HCT116 (cell line): ENCODE data around the gene ACSM6. TPM values are rescaled to one million over a fixed set of nuclear protein-coding genes. Genes with fewer than 3 reads are reported as not detected.
A peak's percentile ranks its signal among the peaks of the same experiment; 100 is the strongest.

Experiments used
- ATAC-seq: fragments of 200-7000 bp; cut with Tn5 transposase; 2 replicates; pipeline ENCODE4 v1.9.1; 2020; ENCODE audit warnings: mild to moderate bottlenecking, moderate library complexity
- BruUV-seq: library from RNA; stranded (reverse); fragments of 400-500 nt; replicated peaks from 2 replicates; lab custom pipeline; 2021; lab: Mats Ljungman, UMichigan
- CTCF ChIA-PET: fragments of 300-600 bp; sonication (Branson Sonifier 250); formaldehyde crosslinking; loops from one replicate; lab custom pipeline; 2021; ENCODE audit warnings: antibody characterized with exemption; lab: Charles Lee
- POLR2A ChIA-PET: fragments of 300-600, 350-600 bp; sonication (Branson Sonifier 250); formaldehyde crosslinking; loops from one replicate; lab custom pipeline; 2021; ENCODE audit warnings: antibody characterized with exemption; lab: Charles Lee
- RAD21 ChIA-PET, 2 experiments: fragments of 300-600 bp; sonication (Branson Sonifier 250); formaldehyde crosslinking; loops; one replicate each; lab custom pipeline; 2023; ENCODE audit warnings: low total read pairs in 2 of 2; ENCODE audit not compliant: uncharacterized antibody in 2 of 2, unreplicated experiment in 2 of 2, low non-redundant PET in 1 of 2; lab: Charles Lee
- DNase-seq: peaks from one replicate; pipeline ENCODE4 v3.0.0-alpha.2; 2010; ENCODE audit warnings: low read depth, low spot score
- H2AFZ ChIP-seq: fragments of 200-600 bp; shearing (Covaris generic), sonication (generic); 2 replicates; pipeline ENCODE4 v1.6.1; 2017; ENCODE audit warnings: low read depth, mixed run types, mixed read lengths, antibody characterized with exemption, low read length; ENCODE audit not compliant: poor library complexity, severe bottlenecking
- H3K27ac ChIP-seq: 2 replicates; pipeline ENCODE4 v1.5.1; 2012; ENCODE audit warnings: low read depth, low read length
- H3K27me3 ChIP-seq: fragments of 200-600 bp; sonication (generic); 2 replicates; pipeline ENCODE4 v1.6.1; 2016; ENCODE audit warnings: mixed run types, low read length, mixed read lengths; ENCODE audit not compliant: insufficient read depth
- H3K36me3 ChIP-seq, 2 experiments: fragments of 200-500 bp in 1 of 2; fragments of 200-600 bp in 1 of 2; sonication (Bioruptor generic) in 1 of 2; sonication (generic) in 1 of 2; 2 replicates each; pipeline versions ENCODE4 v1.5.1 to v1.6.1; 2014 to 2016; ENCODE audit warnings: low read length in 2 of 2, inconsistent platforms in 1 of 2, mixed read lengths in 1 of 2, mixed run types in 1 of 2; ENCODE audit not compliant: insufficient read depth in 2 of 2, control insufficient read depth in 1 of 2
- H3K4me1 ChIP-seq, 2 experiments: fragments of 200-600 bp in 1 of 2; sonication (generic) in 1 of 2; 2 replicates each; pipeline versions ENCODE4 v1.5.1 to v1.6.1; 2012 to 2017; ENCODE audit warnings: low read length in 2 of 2, inconsistent platforms in 1 of 2, mild to moderate bottlenecking in 1 of 2, mixed read lengths in 1 of 2, mixed run types in 1 of 2, moderate library complexity in 1 of 2; ENCODE audit not compliant: insufficient read depth in 2 of 2, control insufficient read depth in 1 of 2
- H3K4me2 ChIP-seq: fragments of 200-600 bp; sonication (generic); 2 replicates; pipeline ENCODE4 v1.6.1; 2017; ENCODE audit warnings: mixed run types, low read length, mixed read lengths
- H3K4me3 ChIP-seq, 2 experiments: fragments of 200-600 bp in 1 of 2; sonication (generic) in 1 of 2; replicated peaks in 1 of 2; 2 replicates each; pipeline ENCODE4 v1.5.1; 2011 to 2016; ENCODE audit warnings: low read length in 2 of 2, control low read depth in 1 of 2, low read depth in 1 of 2, mild to moderate bottlenecking in 1 of 2, mixed read lengths in 1 of 2, mixed run types in 1 of 2
- H3K79me2 ChIP-seq: fragments of 200-600 bp; sonication (generic); 2 replicates; pipeline ENCODE4 v1.6.1; 2017; ENCODE audit warnings: mild to moderate bottlenecking, mixed run types, low read length, moderate library complexity, mixed read lengths; ENCODE audit not compliant: insufficient read depth
- H3K9ac ChIP-seq: fragments of 200-600 bp; sonication (generic); 2 replicates; pipeline ENCODE4 v1.6.1; 2016; ENCODE audit warnings: low read length, mixed read lengths
- H3K9me2 ChIP-seq: fragments of 200-600 bp; sonication (generic), shearing (Covaris generic); 2 replicates; pipeline ENCODE4 v1.6.1; 2017; ENCODE audit warnings: mixed run types, mild to moderate bottlenecking, moderate library complexity; ENCODE audit not compliant: insufficient read depth
- H3K9me3 ChIP-seq, 2 experiments: fragments of 200-500 bp in 1 of 2; fragments of 200-600 bp in 1 of 2; sonication (Bioruptor generic) in 1 of 2; sonication (generic) in 1 of 2; 2 replicates each; pipeline ENCODE4 v1.6.1; 2014 to 2017; ENCODE audit warnings: low read length in 2 of 2, mixed read lengths in 2 of 2, inconsistent platforms in 1 of 2, low read depth in 1 of 2, mild to moderate bottlenecking in 1 of 2, mixed run types in 1 of 2, moderate library complexity in 1 of 2; ENCODE audit not compliant: control insufficient read depth in 1 of 2, insufficient read depth in 1 of 2
- H4K20me1 ChIP-seq: fragments of 200-600 bp; sonication (generic), shearing (Covaris generic); 2 replicates; pipeline ENCODE4 v1.6.1; 2017; ENCODE audit warnings: mixed run types, mild to moderate bottlenecking, moderate library complexity; ENCODE audit not compliant: insufficient read depth
- CTCF ChIP-seq, 3 experiments: fragments of 200-600 bp in 1 of 3; sonication (generic) in 1 of 3; IDR thresholded peaks in 2 of 3; conservative IDR thresholded peaks in 1 of 3; 2 replicates each; pipeline ENCODE4 v1.5.1; 2012 to 2017; ENCODE audit warnings: low read depth in 2 of 3, low read length in 2 of 3, antibody characterized with exemption in 1 of 3, borderline replicate concordance in 1 of 3, control low read depth in 1 of 3, mild to moderate bottlenecking in 1 of 3, mixed read lengths in 1 of 3, mixed run types in 1 of 3, moderate library complexity in 1 of 3; ENCODE audit not compliant: insufficient read depth in 1 of 3
- EGR1 ChIP-seq: IDR thresholded peaks from 2 replicates; pipeline ENCODE4 v1.6.1; 2012; ENCODE audit warnings: low read depth
- EZH2phosphoT487 ChIP-seq: fragments of 200-600 bp; IDR thresholded peaks from 2 replicates; pipeline ENCODE4 v1.6.1; 2018; ENCODE audit warnings: antibody characterized with exemption, borderline replicate concordance
- POLR2A ChIP-seq: IDR thresholded peaks from 2 replicates; pipeline ENCODE4 v1.7.0; 2011; ENCODE audit warnings: borderline replicate concordance; ENCODE audit not compliant: insufficient read depth, insufficient read length; ENCODE audit errors: extremely low read depth
- RAD21 ChIP-seq: IDR thresholded peaks from 2 replicates; pipeline ENCODE4 v1.6.1; 2012; ENCODE audit warnings: low read depth, mild to moderate bottlenecking
- SIN3A ChIP-seq: IDR thresholded peaks from 2 replicates; pipeline ENCODE4 v1.6.1; 2012; ENCODE audit warnings: low read depth
- SRF ChIP-seq: IDR thresholded peaks from 2 replicates; pipeline ENCODE4 v1.6.1; 2012; ENCODE audit warnings: low read depth
- TCF7L2 ChIP-seq: IDR thresholded peaks from 2 replicates; pipeline ENCODE4 v1.7.0; 2011; ENCODE audit warnings: borderline replicate concordance, inconsistent platforms; ENCODE audit not compliant: insufficient read depth, insufficient read length; ENCODE audit errors: extremely low read depth
- YY1 ChIP-seq: IDR thresholded peaks from 2 replicates; pipeline ENCODE4 v1.6.1; 2011; ENCODE audit warnings: low read length, low read depth, moderate library complexity, mild to moderate bottlenecking; ENCODE audit not compliant: insufficient replicate concordance; ENCODE audit errors: extremely low read depth
- ZNF274 ChIP-seq: fragments of 200-500 bp; sonication (Bioruptor generic); IDR thresholded peaks from 2 replicates; pipeline ENCODE4 v1.6.1; 2014; ENCODE audit warnings: mild to moderate bottlenecking, low read depth, low read length, inconsistent platforms
- intact Hi-C: fragments of 100-400 bp; cut with micrococcal nuclease; formaldehyde crosslinking; loops from 2 replicates; pipeline ENCODE4 v1.10.0; 2022
- total RNA-seq: library from RNA; stranded (reverse); gene quantifications from one replicate; pipeline ENCODE4 v1.2.1, GENCODE V29; 2021; ENCODE audit not compliant: unreplicated experiment
- TF ChIP-seq, protein P1 (sequence below): IDR thresholded peaks from 2 replicates; pipeline ENCODE4 v1.6.1; 2012

Gene ACSM6
- total RNA-seq, 1 experiment from 2014 or later = not detected

- Histone ChIP-seq H3K4me2 (no peak overlapping the region), H3K9me3 (no peaks in the 10 kb centered on the region), H3K79me2 (no peaks in the 10 kb centered on the region), H3K9me2 (no peaks in the 10 kb centered on the region), H3K9ac (no peak overlapping the region), H2AFZ (no peak overlapping the region), H3K27me3 (no peaks in the 10 kb centered on the region), H3K27ac (no peak overlapping the region), H4K20me1 (no peaks in the 10 kb centered on the region), H3K4me3 (no peak overlapping the region), H3K36me3 (0 out of 4 replicates have a peak, but pooled peaks cover 5 to 6% of the 10 kb centered on the region in 2 experiments), H3K4me1 (peaks cover 3 to 19% of the 10 kb centered on the region in 2 experiments; a peak in 3 of 4 replicates)
- ATAC-seq (peak; percentile 83), DNase-seq (no peak)
- POLR2A ChIA-PET = interaction anchor here (0.6 kb wide), 1 partner anchor 122 kb away, joined by 3 read pairs; no protein-coding TSS in a partner anchor
- no TSS peak for BruUV-seq
- intact Hi-C loops = loop anchor here (1.0 kb wide), 5 partner anchors 34 to 612 kb away; no protein-coding TSS in a partner anchor
- TF ChIP-seq RAD21 = peak; percentile 89
- TF ChIP-seq ZNF274 = no peak
- TF ChIP-seq CTCF (IDR thresholded peaks at IDR 0.05 in 2 of 3, conservative IDR thresholded peaks at IDR 0.05 in 1 of 3; ENCODE audit: borderline replicate concordance in 1 of 3, insufficient read depth in 1 of 3, low read depth in 2 of 3, low read length in 2 of 3) = peak; percentile 68 to 91 (median 82)
- CTCF ChIA-PET = interaction anchor here (0.6 to 3.7 kb wide), 22 partner anchors 8 to 1421 kb away, joined by 3 to 42 read pairs (median 4); no protein-coding TSS in a partner anchor
- RAD21 ChIA-PET = interaction anchor here (0.6 to 1.7 kb wide), 7 partner anchors 41 to 120 kb away, joined by 3 to 9 read pairs (median 5); no protein-coding TSS in a partner anchor
These were observed 48.7 kb downstream of the ACSM6 start for GRCh38 chr10:95242581-95243317.

DNA sequence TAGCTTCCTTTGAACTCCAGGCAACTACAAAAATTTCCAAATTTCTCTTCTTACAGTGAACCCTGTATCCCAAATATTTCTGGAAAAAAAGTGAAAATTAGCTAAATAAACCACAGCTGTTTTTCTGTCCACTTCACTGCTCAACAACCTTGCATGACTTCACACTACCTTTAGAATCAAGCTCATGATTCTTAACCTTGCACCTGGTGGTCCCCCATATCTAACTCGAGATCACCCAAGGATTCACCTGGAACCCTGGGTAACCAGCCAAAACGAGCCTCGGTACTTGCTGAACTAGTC is 49.2 kb downstream of the ACSM6 start:
- peaks cover 0 to 17% of the 10 kb centered on the region in 2 experiments; a peak in 1 of 4 replicates for H3K4me1 ChIP-seq
- ATAC-seq (no peak), DNase-seq (no peak)
- intact Hi-C loops = loop anchor here (1.0 kb wide), 5 partner anchors 35 to 613 kb away; no protein-coding TSS in a partner anchor
- no peaks in the 10 kb centered on the region for H3K79me2 ChIP-seq
- H3K9me3 ChIP-seq = no peaks in the 10 kb centered on the region
- no peak overlapping the region for H3K4me3 ChIP-seq
- no peak overlapping the region for H2AFZ ChIP-seq
- no TSS peak for BruUV-seq
- ChIA-PET POLR2A (interaction anchor here (0.6 kb wide), 1 partner anchor 122 kb away, joined by 3 read pairs; no protein-coding TSS in a partner anchor), CTCF (interaction anchor here (0.9 to 3.7 kb wide), 20 partner anchors 9 to 1422 kb away, joined by 3 to 42 read pairs (median 5); no protein-coding TSS in a partner anchor), RAD21 (interaction anchor here (0.6 to 1.7 kb wide), 7 partner anchors 41 to 120 kb away, joined by 3 to 9 read pairs (median 5); no protein-coding TSS in a partner anchor)
- H3K27ac ChIP-seq = no peak overlapping the region
- no peaks in the 10 kb centered on the region for H4K20me1 ChIP-seq
- H3K9me2 ChIP-seq = no peaks in the 10 kb centered on the region
- no peak overlapping the region for H3K9ac ChIP-seq
- no peaks in the 10 kb centered on the region for H3K27me3 ChIP-seq
- H3K4me2 ChIP-seq = no peak overlapping the region
- H3K36me3 ChIP-seq = 0 out of 4 replicates have a peak, but pooled peaks cover 5 to 6% of the 10 kb centered on the region in 2 experiments
- TF ChIP-seq SIN3A (no peak), CTCF (IDR thresholded peaks at IDR 0.05 in 2 of 3, conservative IDR thresholded peaks at IDR 0.05 in 1 of 3; ENCODE audit: borderline replicate concordance in 1 of 3, insufficient read depth in 1 of 3, low read depth in 2 of 3, low read length in 2 of 3) (no peak), SRF (no peak), EZH2phosphoT487 (no peak), TCF7L2 (no peak), EGR1 (no peak), RAD21 (no peak), ZNF274 (no peak), YY1 (no peak), POLR2A (no peak)
- TF ChIP-seq, protein P1, sequence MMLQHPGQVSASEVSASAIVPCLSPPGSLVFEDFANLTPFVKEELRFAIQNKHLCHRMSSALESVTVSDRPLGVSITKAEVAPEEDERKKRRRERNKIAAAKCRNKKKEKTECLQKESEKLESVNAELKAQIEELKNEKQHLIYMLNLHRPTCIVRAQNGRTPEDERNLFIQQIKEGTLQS = no peak
